Ascending aorta (tissue), 2 donors: ENCODE results near the gene SDK2. TPM values are rescaled to one million over a fixed set of nuclear protein-coding genes. Genes with fewer than 3 reads are reported as not detected.

Experiments
- DNase-seq, 2 donors: peaks; one replicate each; pipeline ENCODE4 v3.0.0-alpha.2; 2019; ENCODE audit warnings: low spot score in 2 of 2
- H3K27ac ChIP-seq, 2 donors: fragments of 200-600 bp; sonication (generic); one replicate each; pipeline ENCODE4 v1.5.1; 2016 to 2017; ENCODE audit warnings: mild to moderate bottlenecking in 1 of 2
- H3K27me3 ChIP-seq: fragments of 200-600 bp; sonication (generic); one replicate; pipeline ENCODE4 v1.5.1; 2017
- H3K36me3 ChIP-seq, 2 donors: fragments of 200-600 bp; sonication (generic); one replicate each; pipeline ENCODE4 v1.5.1; 2016
- H3K4me1 ChIP-seq, 2 donors: fragments of 200-600 bp; sonication (generic); one replicate each; pipeline ENCODE4 v1.5.1; 2016 to 2017; ENCODE audit warnings: mild to moderate bottlenecking in 1 of 2
- H3K4me3 ChIP-seq, 2 donors: fragments of 200-600 bp; sonication (generic); one replicate each; pipeline ENCODE4 v1.5.1; 2016 to 2017; ENCODE audit warnings: mild to moderate bottlenecking in 1 of 2
- H3K9me3 ChIP-seq, 2 donors: fragments of 200-600 bp; sonication (generic); one replicate each; pipeline ENCODE4 v1.5.1; 2016
- CTCF ChIP-seq, 3 experiments: fragments of 200-600 bp in 2 of 3; fragments of 450-650 bp in 1 of 3; sonication (generic) in 2 of 3; IDR thresholded peaks; one replicate each; pipeline ENCODE4 v1.5.1; 2016 to 2019; ENCODE audit warnings: antibody characterized with exemption in 3 of 3, mild to moderate bottlenecking in 1 of 3, moderate library complexity in 1 of 3
- intact Hi-C: fragments of 100-400 bp; cut with DNase I; formaldehyde crosslinking; loops from one replicate; pipeline ENCODE4 v1.15.1; 2023
- total RNA-seq: library from RNA; depleted of rRNA; stranded (reverse); fragments of >200 nt; gene quantifications from one replicate; pipeline ENCODE4 v1.1.0, GENCODE V29; 2016

SDK2 gene
- total RNA-seq, 1 donor from 2014 or later, result 8.1 TPM

- TF ChIP-seq CTCF (IDR thresholded peaks at IDR 0.05), result no peak
- Histone ChIP-seq H3K27ac (no peak overlapping the region), H3K4me1 (no peaks in the 10 kb centered on the region), H3K9me3 (no peaks in the 10 kb centered on the region), H3K27me3 (no peaks in the 10 kb centered on the region), H3K36me3 (no peaks in the 10 kb centered on the region), H3K4me3 (no peak overlapping the region)
- intact Hi-C loops, result no loop called here
- no peak for DNase-seq
These were observed 67.6 kb downstream of the SDK2 start for GRCh38 chr17:73576556-73577098.

- TF ChIP-seq CTCF (IDR thresholded peaks at IDR 0.05), result no peak
- intact Hi-C loops, result no loop called here
These were observed 68.6 kb downstream of the SDK2 start for GRCh38 chr17:73575470-73576221.

GRCh38 chr17:73571511-73572130 lies 72.6 kb downstream of the SDK2 start:
- no peak for DNase-seq
- TF ChIP-seq CTCF (IDR thresholded peaks at IDR 0.05), result no peak
- no peaks in the 10 kb centered on the region for H3K9me3 ChIP-seq
- H3K36me3 ChIP-seq, result no peaks in the 10 kb centered on the region
- intact Hi-C loops, result no loop called here
- no peaks in the 10 kb centered on the region for H3K27me3 ChIP-seq
- H3K4me1 ChIP-seq, result no peaks in the 10 kb centered on the region
- no peak overlapping the region for H3K27ac ChIP-seq
- no peak overlapping the region for H3K4me3 ChIP-seq

More at GRCh38 chr17:73575470-73576221, 68.6 kb downstream of the SDK2 start:
- no peak for DNase-seq
- H3K4me3 ChIP-seq, result no peak overlapping the region
- no peaks in the 10 kb centered on the region for H3K36me3 ChIP-seq
- no peaks in the 10 kb centered on the region for H3K27me3 ChIP-seq
- H3K27ac ChIP-seq, result no peak overlapping the region
- H3K4me1 ChIP-seq, result no peaks in the 10 kb centered on the region
- H3K9me3 ChIP-seq, result no peaks in the 10 kb centered on the region

- Histone ChIP-seq H3K27me3 (no peaks in the 10 kb centered on the region), H3K27ac (no peak overlapping the region), H3K36me3 (no peaks in the 10 kb centered on the region), H3K9me3 (no peaks in the 10 kb centered on the region), H3K4me1 (no peaks in the 10 kb centered on the region), H3K4me3 (no peak overlapping the region)
- intact Hi-C loops, result no loop called here
- no peak for TF ChIP-seq CTCF (IDR thresholded peaks at IDR 0.05)
- DNase-seq, result no peak
These were observed 74.4 kb downstream of the SDK2 start for GRCh38 chr17:73569762-73570319.

- Histone ChIP-seq H3K4me1 (no peaks in the 10 kb centered on the region), H3K9me3 (no peaks in the 10 kb centered on the region), H3K27me3 (no peaks in the 10 kb centered on the region), H3K36me3 (no peaks in the 10 kb centered on the region), H3K4me3 (no peak overlapping the region), H3K27ac (no peak overlapping the region)
- DNase-seq, result no peak
- TF ChIP-seq CTCF (IDR thresholded peaks at IDR 0.05), result no peak
- intact Hi-C loops, result no loop called here
These were observed 75.3 kb downstream of the SDK2 start for GRCh38 chr17:73568934-73569333.
